SH-SY5Y (cell line): ENCODE results near the gene CDR2L.

Source experiments
- GATA2 ChIP-seq: IDR thresholded peaks from 2 replicates; pipeline ENCODE4 v1.6.1; 2011; ENCODE audit warnings: mild to moderate bottlenecking, low read depth, low read length
- GATA3 ChIP-seq: IDR thresholded peaks from 2 replicates; pipeline ENCODE4 v1.6.1; 2011; ENCODE audit warnings: low read depth, mild to moderate bottlenecking, low read length, moderate library complexity

The CDR2L gene

GRCh38 chr17:75049057-75049456 is 61.6 kb downstream of the CDR2L start:
- no peak for TF ChIP-seq GATA2
- TF ChIP-seq GATA3, result no peak

- no peak for TF ChIP-seq GATA2
- no peak for TF ChIP-seq GATA3
Observed at GRCh38 chr17:75049706-75050105, 62.3 kb downstream of the CDR2L start.

- TF ChIP-seq GATA2, result no peak
Observed at GRCh38 chr17:75051941-75052340, 64.5 kb downstream of the CDR2L start.
